ENCODE results near the gene IGFBP1.
"Not testable (repeated sequence)": the region's sequence is repeated elsewhere in the genome, so short reads cannot be mapped to it uniquely, and the experiment has no call there.

IGFBP1 gene

GRCh38 chr7:45937301-45937700 lies 49.0 kb downstream of the IGFBP1 start:
- H3K27ac ChIP-seq = no peak overlapping the region
- TF ChIP-seq, protein P1, sequence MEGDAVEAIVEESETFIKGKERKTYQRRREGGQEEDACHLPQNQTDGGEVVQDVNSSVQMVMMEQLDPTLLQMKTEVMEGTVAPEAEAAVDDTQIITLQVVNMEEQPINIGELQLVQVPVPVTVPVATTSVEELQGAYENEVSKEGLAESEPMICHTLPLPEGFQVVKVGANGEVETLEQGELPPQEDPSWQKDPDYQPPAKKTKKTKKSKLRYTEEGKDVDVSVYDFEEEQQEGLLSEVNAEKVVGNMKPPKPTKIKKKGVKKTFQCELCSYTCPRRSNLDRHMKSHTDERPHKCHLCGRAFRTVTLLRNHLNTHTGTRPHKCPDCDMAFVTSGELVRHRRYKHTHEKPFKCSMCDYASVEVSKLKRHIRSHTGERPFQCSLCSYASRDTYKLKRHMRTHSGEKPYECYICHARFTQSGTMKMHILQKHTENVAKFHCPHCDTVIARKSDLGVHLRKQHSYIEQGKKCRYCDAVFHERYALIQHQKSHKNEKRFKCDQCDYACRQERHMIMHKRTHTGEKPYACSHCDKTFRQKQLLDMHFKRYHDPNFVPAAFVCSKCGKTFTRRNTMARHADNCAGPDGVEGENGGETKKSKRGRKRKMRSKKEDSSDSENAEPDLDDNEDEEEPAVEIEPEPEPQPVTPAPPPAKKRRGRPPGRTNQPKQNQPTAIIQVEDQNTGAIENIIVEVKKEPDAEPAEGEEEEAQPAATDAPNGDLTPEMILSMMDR (conservative IDR thresholded peaks at IDR 0.05) = no peak
- TF ChIP-seq ZFX (IDR thresholded peaks at IDR 0.05) = no peak

DNA sequence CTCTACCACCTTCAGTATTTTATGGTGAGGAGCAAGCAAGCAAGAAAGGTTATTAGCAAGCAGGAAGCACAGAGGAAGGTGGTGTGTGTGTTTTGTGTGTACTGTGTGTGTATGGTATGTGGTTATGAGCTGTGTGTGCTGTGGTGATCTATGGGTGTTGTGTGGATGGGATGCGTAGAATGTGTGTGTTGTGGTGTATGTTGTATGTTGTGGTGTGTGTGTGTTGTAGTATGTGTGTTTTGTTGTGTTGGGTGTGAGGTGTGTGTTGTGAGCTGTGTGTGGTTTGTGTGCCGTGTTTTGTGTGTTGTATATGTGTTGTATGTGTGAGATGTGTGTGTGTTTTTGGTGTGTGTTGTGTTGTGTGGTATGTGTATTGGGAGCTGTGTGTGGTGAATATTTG lies 49.6 kb downstream of the IGFBP1 start:
- no peak overlapping the region for H3K27ac ChIP-seq
- TF ChIP-seq, protein P1 (conservative IDR thresholded peaks at IDR 0.05) = no peak
- TF ChIP-seq ZFX (IDR thresholded peaks at IDR 0.05) = no peak

DNA sequence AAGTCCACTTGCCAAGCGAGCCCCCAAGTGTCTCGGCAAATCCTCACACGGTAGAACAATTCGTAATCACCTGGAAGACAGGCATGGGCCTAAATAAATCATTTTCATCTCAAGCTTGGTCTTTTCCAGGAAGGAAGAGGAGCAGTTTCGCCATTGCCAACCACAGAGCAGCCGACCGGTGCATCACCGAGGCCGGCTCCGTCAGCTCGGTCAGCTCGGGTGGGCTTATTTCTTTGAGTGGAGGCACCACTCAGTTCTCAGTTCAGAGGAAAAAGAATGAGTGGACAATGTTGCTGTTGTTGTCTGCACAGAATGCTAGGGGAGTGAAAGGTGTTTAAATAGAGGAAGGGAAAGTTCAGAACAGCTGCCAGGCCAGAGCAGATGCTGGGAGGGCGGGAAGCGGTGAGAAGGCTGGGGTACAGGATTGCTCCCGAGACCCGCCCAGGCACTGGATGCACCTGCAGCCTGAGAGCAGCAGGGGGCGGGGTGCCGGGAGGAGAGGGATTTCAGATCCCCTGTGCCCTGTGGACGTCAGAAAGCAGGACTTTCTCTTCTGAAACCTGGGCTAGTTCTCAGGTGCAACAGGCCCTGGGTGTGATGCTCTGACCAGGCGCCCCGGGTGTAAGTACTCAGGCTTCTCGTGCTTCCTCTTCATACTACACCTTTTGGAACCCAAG lies 50.5 kb downstream of the IGFBP1 start:
- no peak for TF ChIP-seq ZFX (IDR thresholded peaks at IDR 0.05)
- TF ChIP-seq, protein P1 (conservative IDR thresholded peaks at IDR 0.05) = peak; percentile 37
- H3K27ac ChIP-seq = no peak overlapping the region

GRCh38 chr7:45939574-45939973 lies 51.3 kb downstream of the IGFBP1 start:
- TF ChIP-seq, protein P1 (conservative IDR thresholded peaks at IDR 0.05) = no peak
- TF ChIP-seq ZFX (IDR thresholded peaks at IDR 0.05) = no peak
- H3K27ac ChIP-seq = no peak overlapping the region

GRCh38 chr7:45940237-45940781 lies 52.0 kb downstream of the IGFBP1 start:
- not testable (repeated sequence) for H3K27ac ChIP-seq

GRCh38 chr7:45940939-45941338 lies 52.7 kb downstream of the IGFBP1 start:
- TF ChIP-seq ZFX (IDR thresholded peaks at IDR 0.05) = no peak
- TF ChIP-seq, protein P1 (conservative IDR thresholded peaks at IDR 0.05) = no peak
- H3K27ac ChIP-seq = no peak overlapping the region

Measured in C4-2B (cell line).